Putamen (tissue), 1 donor: ENCODE data around the gene PTK6.

Source experiments
- DNase-seq: peaks from one replicate; pipeline ENCODE4 v3.0.0-alpha.2; 2016; ENCODE audit warnings: low spot score

The PTK6 gene

DNA sequence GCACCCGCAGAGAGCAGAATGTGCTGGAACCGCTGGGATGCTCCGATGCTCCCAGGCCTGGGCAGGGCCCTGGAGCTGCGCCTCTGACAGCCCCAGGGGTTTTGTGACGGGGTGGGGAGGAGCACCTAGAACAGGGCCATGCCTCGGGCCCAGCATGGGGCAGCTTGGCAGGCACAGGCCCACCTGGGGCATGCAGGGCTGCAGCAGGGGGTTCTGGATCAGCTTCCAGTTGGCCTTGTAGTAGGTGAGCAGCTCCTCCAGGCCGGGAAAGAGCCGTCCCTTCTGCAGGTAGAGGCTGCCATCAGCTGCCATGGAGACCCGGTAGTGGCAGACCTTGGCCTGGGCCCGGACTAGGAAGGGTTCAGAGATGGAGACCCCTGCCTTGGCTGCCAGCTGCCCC, 6.0 kb upstream of the PTK6 start:
- no peak for DNase-seq

GRCh38 chr20:63542696-63543095, 5.5 kb upstream of the PTK6 start:
- DNase-seq = no peak

- no peak for DNase-seq
These were observed 4.9 kb upstream of the PTK6 start for GRCh38 chr20:63542031-63542559.

- DNase-seq = no peak
These were observed 4.2 kb upstream of the PTK6 start for GRCh38 chr20:63541371-63541770.

- no peak for DNase-seq
These were observed 3.4 kb upstream of the PTK6 start for GRCh38 chr20:63540417-63541186.

DNA sequence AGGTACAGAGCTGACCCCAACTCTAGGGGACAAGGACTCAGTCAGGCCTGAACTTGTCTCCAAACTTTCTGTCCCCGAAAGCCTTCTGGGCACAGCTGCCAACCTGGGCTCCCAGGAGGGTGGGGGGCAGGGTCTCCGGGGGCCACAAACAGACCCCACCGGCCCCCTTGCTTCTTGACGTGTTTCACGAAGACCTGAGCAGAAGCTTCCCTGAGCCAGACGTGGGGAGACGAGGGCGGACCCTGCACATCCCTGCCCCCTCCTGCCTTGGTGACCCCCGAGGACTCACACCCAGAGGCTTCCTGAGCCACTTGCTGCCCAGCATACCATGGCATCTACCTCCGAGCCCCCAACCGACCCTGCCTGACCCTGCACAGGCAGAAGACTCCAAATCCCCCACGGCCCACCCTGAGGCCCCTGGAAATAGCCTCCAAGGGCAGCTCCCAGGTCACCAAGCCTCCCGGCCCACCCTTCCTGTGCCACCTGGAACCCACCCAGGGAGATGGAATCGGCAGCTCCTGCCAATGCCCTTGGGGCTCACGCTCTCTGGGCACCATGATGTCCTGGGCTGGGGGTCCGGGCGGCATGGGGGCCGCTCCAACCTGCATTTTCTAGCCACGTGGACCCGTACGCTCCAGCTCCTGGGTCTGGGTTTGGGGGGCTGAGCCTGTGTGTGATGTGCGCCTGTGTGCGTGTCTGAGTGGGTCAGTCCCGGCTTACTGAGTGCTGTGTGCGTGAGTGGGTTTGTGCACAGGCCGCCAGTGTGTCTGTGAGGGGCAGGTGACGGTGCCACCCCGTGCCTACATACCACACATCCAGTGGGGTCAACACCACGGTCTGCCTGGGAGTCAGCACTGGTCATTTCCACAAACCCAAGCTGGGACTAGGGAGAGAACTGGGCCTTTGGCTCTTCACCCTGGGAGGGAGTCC, 2.5 kb upstream of the PTK6 start:
- DNase-seq = no peak

GRCh38 chr20:63539092-63539430, 1.9 kb upstream of the PTK6 start:
- no peak for DNase-seq

DNA sequence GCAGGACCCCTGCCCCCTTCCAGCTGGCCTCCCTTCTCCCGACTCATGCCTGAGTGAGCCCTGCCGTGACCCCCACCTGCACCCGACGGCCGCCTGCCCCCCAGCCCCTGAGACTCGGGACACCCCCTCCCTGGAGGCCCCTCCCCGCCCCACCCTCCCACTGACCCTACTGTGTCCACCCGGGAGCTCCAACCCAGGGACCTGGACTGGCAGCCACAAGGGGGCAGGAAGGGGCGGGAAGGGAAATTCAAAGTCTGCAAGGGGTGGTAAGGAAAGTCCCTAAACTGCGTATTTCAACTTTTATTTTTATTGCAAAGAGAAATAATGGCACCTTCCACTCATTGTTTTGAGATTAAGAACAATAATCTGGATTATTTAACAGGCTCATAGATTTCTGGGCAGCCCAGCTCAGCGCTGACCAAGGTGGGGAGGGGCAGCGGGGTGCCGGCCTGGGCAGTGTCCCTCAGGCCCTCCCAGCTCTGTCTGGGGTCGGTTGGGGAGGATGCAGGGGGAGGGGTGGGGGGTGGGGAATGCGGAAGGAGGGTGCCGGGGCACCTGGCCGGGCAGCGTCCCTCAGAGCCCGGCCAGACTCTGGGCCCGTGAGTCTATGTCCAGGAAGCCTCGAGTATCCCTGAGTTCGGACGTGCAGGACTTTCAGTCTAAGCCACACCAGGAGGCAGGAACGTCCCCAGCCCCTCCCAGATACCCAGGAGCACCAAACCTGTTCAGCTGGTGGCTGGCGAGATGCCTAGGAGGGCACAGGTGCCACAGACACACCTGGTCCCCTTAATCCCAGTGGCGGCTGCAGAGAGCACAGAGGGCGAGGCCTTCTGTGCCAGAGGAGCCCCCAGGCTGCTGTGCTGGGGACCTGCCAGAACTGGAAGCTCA, 1.3 kb upstream of the PTK6 start:
- DNase-seq = no peak

DNA sequence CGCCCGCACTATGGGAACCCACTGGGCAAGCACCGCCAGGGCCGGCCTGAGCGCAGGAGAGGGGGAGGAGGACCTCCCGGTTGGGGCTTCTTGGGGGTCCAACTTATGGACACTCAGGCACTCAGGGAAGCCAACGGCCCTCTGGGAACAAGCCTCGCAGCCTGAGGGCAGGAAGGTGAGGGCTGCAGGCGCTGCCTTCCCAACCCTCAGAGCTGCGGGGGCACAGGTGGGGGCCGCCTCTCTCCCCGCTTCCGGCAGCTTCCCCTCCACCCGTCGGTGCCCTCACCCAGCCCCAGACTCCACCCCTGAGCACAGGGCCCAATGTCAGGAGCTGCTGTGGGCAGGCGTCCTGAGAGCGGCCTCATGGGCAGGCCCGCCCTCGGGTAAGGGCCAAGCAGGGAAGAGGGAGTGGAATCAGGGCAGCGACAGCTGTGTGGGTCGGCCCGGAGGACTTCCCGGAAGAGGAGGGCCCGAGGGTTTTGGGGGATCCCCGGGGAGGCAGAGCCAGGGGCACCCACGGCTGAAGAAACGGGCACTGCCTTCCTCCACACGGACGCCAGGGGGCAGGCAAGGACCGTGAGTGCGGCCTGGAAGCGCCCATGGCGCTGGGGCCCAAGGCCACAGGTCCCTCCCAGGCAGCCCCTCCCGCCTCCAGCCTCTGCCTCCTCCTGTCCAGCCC, 488 bp upstream of the PTK6 start:
- peak; percentile 45 for DNase-seq

GRCh38 chr20:63536241-63536977, 767 bp downstream of the PTK6 start:
- DNase-seq = no peak

DNA sequence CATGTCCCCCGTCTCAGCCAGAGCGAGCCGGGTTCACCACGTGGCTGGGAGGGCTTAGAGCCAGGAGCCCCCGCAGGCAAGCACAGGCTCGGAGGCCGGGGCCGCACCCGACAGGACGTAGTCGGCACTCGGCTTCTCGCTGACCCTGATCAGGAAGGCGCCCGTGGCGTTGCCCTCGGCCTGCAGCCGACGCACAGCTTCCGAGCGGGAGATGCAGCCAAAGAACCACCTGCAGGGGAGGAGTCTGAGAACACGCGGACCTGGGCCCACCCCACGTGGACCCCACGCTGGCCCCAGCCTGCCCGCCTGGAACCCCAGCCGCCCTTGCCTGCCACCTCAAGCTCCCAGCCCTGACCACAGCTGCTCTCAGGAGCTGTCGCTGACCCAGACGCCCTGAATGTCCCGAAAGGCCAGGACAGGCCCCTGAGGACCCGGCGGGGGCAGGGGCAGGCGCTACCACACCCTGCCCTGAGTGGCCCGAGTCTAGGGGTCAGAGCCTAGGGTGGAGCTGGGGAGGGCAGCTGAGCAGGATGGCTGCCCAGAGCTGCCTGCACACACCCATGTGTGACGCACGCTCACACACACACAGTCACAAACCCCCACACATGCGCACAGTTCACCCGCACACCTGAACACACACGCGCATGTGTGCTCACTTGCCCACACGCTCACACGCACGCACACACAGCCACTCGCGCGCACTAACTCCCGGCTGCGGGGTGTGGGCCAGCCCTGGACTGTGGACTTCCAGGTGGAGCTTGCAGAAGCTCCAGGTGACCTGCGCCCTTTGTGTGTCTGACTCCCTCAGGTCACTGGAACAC, 2.1 kb downstream of the PTK6 start:
- DNase-seq = no peak

GRCh38 chr20:63534427-63534830, 2.7 kb downstream of the PTK6 start:
- no peak for DNase-seq

GRCh38 chr20:63533871-63534393, 3.2 kb downstream of the PTK6 start:
- no peak for DNase-seq

- DNase-seq = no peak
These were observed 3.8 kb downstream of the PTK6 start for GRCh38 chr20:63533388-63533787.

DNA sequence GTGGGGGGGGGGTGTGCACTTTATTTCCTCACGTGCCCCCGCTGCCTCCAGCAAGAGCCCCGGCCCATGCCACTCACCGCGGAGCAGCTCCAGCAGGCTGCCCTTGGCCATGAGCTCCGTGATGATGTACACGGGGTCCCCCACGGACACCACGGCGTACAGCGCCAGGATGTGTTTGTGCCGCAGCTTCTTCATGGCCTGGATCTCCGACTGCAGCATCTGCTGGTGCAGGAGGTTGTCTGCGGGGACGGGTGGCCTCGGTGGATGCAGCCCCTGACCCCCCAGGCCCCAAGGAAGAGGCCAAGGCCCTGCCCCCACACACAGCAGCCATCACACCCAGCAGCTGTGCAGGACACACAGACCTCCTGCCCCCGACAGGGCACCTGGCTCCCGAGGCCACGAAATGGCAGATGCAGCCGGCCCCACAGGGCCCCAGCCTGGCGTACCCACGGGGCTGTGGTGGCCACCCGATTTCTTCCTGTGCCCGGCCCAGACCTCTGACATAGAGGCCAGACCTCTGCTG, 4.7 kb downstream of the PTK6 start:
- no peak for DNase-seq

GRCh38 chr20:63531686-63532448, 5.3 kb downstream of the PTK6 start:
- DNase-seq = no peak

GRCh38 chr20:63530788-63531160, 6.4 kb downstream of the PTK6 start:
- DNase-seq = no peak
